A673 (cell line): Measurements from ENCODE around the gene TRPM1.

Experiments used
- CTCF ChIP-seq: fragments of 300-800, 200-600 bp; sonication (generic); conservative IDR thresholded peaks from 2 replicates; pipeline ENCODE4 v1.5.1; 2017; ENCODE audit warnings: low read depth, mild to moderate bottlenecking, antibody characterized with exemption, low read length, moderate library complexity, mixed read lengths
- EZH2 ChIP-seq: fragments of 200-600 bp; sonication (generic); IDR thresholded peaks from 2 replicates; pipeline ENCODE4 v1.6.1; 2017; ENCODE audit warnings: borderline replicate concordance, low read depth, mild to moderate bottlenecking, mixed read lengths, antibody characterized with exemption, low read length; ENCODE audit not compliant: poor library complexity, severe bottlenecking

GRCh38 chr15:30953731-30954378 is 147.7 kb downstream of the TRPM1 start:
- TF ChIP-seq CTCF, result no peak
- no peak for TF ChIP-seq EZH2
